H1 (cell line): ENCODE measurements around the gene SORCS3. TPM values are rescaled to one million over a fixed set of nuclear protein-coding genes. Genes with fewer than 3 reads are reported as not detected.
A peak's percentile ranks its signal among the peaks of the same experiment; 100 is the strongest.

Source experiments
- CTCF ChIA-PET: fragments of 300-600 bp; sonication (Branson Sonifier 250); formaldehyde crosslinking; loops from one replicate; lab custom pipeline; 2021; ENCODE audit not compliant: partially characterized antibody; lab: Charles Lee
- POLR2A ChIA-PET: fragments of 300-600 bp; sonication (Branson Sonifier 250); formaldehyde crosslinking; loops from one replicate; lab custom pipeline; 2021; ENCODE audit warnings: inconsistent platforms; ENCODE audit not compliant: partially characterized antibody; lab: Charles Lee
- DNase-seq, 2 experiments: peaks; one replicate each; pipeline versions ENCODE4 v3.0.0 to v3.0.0-alpha.2; 2010 to 2022; ENCODE audit warnings: low spot score in 2 of 2, low read depth in 1 of 2, mixed read lengths in 1 of 2
- FAIRE-seq: peaks from 2 replicates; lab custom pipeline; 2011; peaks lifted over from hg19 to GRCh38; lab: Jason Lieb, UNC
- H2AFZ ChIP-seq: 2 replicates; pipeline ENCODE4 v1.8.1; 2012; ENCODE audit warnings: low read length, inconsistent platforms
- H2AK5ac ChIP-seq: 2 replicates; pipeline ENCODE4 v1.6.1; 2013; ENCODE audit warnings: low read depth, low read length
- H2BK120ac ChIP-seq: replicated peaks from 2 replicates; pipeline ENCODE3; 2013; ENCODE audit warnings: low read depth, low read length, inconsistent platforms
- H2BK12ac ChIP-seq: 2 replicates; pipeline ENCODE4 v1.6.1; 2013; ENCODE audit warnings: low read depth, low read length
- H2BK15ac ChIP-seq: 2 replicates; pipeline ENCODE4 v1.6.1; 2013; ENCODE audit warnings: low read length
- H2BK20ac ChIP-seq: 2 replicates; pipeline ENCODE4 v1.6.1; 2013; ENCODE audit warnings: low read length
- H2BK5ac ChIP-seq: 2 replicates; pipeline ENCODE4 v1.6.1; 2013; ENCODE audit warnings: low read depth, low read length
- H3K14ac ChIP-seq: 2 replicates; pipeline ENCODE4 v1.6.1; 2013; ENCODE audit warnings: inconsistent platforms; ENCODE audit not compliant: insufficient read length
- H3K18ac ChIP-seq: 2 replicates; pipeline ENCODE4 v1.6.1; 2013; ENCODE audit warnings: low read length; ENCODE audit errors: extremely low read depth
- H3K23ac ChIP-seq: 2 replicates; pipeline ENCODE4 v1.6.1; 2013; ENCODE audit warnings: inconsistent platforms; ENCODE audit not compliant: insufficient read length
- H3K23me2 ChIP-seq: 2 replicates; pipeline ENCODE4 v1.6.1; 2013; ENCODE audit warnings: low read depth, low read length
- H3K27ac ChIP-seq: 2 replicates; pipeline ENCODE4 v1.6.1; 2011; ENCODE audit warnings: low read depth, low read length, inconsistent platforms
- H3K27me3 ChIP-seq, 4 experiments: replicated peaks in 1 of 4; 1 replicate in 1 of 4; 2 replicates in 3 of 4; pipeline versions ENCODE4 v1.6.1 to v1.8.1; 2011 to 2013; ENCODE audit warnings: low read length in 3 of 4, mild to moderate bottlenecking in 3 of 4, inconsistent platforms in 2 of 4, mixed read lengths in 2 of 4, moderate library complexity in 1 of 4; ENCODE audit not compliant: control insufficient read depth in 3 of 4, insufficient read depth in 3 of 4; ENCODE audit errors: extremely low read depth in 1 of 4
- H3K36me3 ChIP-seq, 4 experiments: 2 replicates each; pipeline versions ENCODE4 v1.6.1 to v1.8.1; 2011 to 2013; ENCODE audit warnings: mild to moderate bottlenecking in 4 of 4, low read length in 3 of 4, moderate library complexity in 2 of 4, control low read depth in 1 of 4, inconsistent platforms in 1 of 4; ENCODE audit not compliant: insufficient read depth in 4 of 4, control insufficient read depth in 2 of 4
- H3K4ac ChIP-seq: replicated peaks from 2 replicates; pipeline ENCODE3; 2013; ENCODE audit warnings: low read length, low read depth, mixed read lengths, inconsistent platforms; ENCODE audit not compliant: insufficient read length
- H3K4me1 ChIP-seq, 4 experiments: replicated peaks in 1 of 4; 1 replicate in 1 of 4; 2 replicates in 3 of 4; pipeline versions ENCODE4 v1.6.1 to v1.8.1; 2011 to 2013; ENCODE audit warnings: low read length in 3 of 4, inconsistent platforms in 2 of 4, mixed read lengths in 1 of 4; ENCODE audit not compliant: insufficient read depth in 4 of 4, control insufficient read depth in 3 of 4
- H3K4me2 ChIP-seq, 2 experiments: 2 replicates each; pipeline versions ENCODE4 v1.6.1 to v1.8.1; 2011 to 2013; ENCODE audit warnings: low read depth in 2 of 2, low read length in 2 of 2, control low read depth in 1 of 2, inconsistent platforms in 1 of 2, mild to moderate bottlenecking in 1 of 2; ENCODE audit not compliant: insufficient read depth in 1 of 2
- H3K4me3 ChIP-seq, 4 experiments: fragments of 200-600, 300-600 bp in 1 of 4; sonication (generic), shearing (Covaris generic), sonication (Bioruptor Twin) in 1 of 4; 2 replicates each; pipeline versions ENCODE4 v1.5.1 to v1.8.1; 2011 to 2016; ENCODE audit warnings: low read length in 4 of 4, low read depth in 3 of 4, control low read depth in 2 of 4, inconsistent platforms in 2 of 4, mild to moderate bottlenecking in 2 of 4, mixed read lengths in 1 of 4, moderate library complexity in 1 of 4; ENCODE audit not compliant: insufficient read depth in 2 of 4; ENCODE audit errors: extremely low read depth in 1 of 4
- H3K56ac ChIP-seq: replicated peaks from 2 replicates; pipeline ENCODE3; 2013; ENCODE audit warnings: low read depth, mild to moderate bottlenecking, mixed read lengths, low read length, inconsistent platforms; ENCODE audit not compliant: insufficient read length
- H3K79me1 ChIP-seq: 2 replicates; pipeline ENCODE4 v1.6.1; 2013; ENCODE audit warnings: low read depth, low read length, control low read depth
- H3K79me2 ChIP-seq, 2 experiments: 2 replicates each; pipeline versions ENCODE4 v1.6.1 to v1.8.1; 2012 to 2013; ENCODE audit warnings: low read length in 2 of 2, mild to moderate bottlenecking in 2 of 2, inconsistent platforms in 1 of 2; ENCODE audit not compliant: insufficient read depth in 2 of 2, control insufficient read depth in 1 of 2
- H3K9ac ChIP-seq, 4 experiments: replicated peaks in 1 of 4; 1 replicate in 1 of 4; 2 replicates in 3 of 4; pipeline versions ENCODE4 v1.6.1 to v1.8.1; 2011 to 2013; ENCODE audit warnings: low read depth in 3 of 4, low read length in 3 of 4, control low read depth in 2 of 4, mild to moderate bottlenecking in 2 of 4, moderate library complexity in 2 of 4, inconsistent platforms in 1 of 4; ENCODE audit errors: extremely low read depth in 1 of 4
- H3K9me3 ChIP-seq, 2 experiments: 2 replicates each; pipeline versions ENCODE4 v1.6.1 to v1.8.1; 2012 to 2013; ENCODE audit warnings: mild to moderate bottlenecking in 2 of 2, moderate library complexity in 2 of 2, control low read depth in 1 of 2, inconsistent platforms in 1 of 2, low read depth in 1 of 2, low read length in 1 of 2, mixed read lengths in 1 of 2; ENCODE audit not compliant: insufficient read depth in 2 of 2
- H4K20me1 ChIP-seq, 2 experiments: replicated peaks in 1 of 2; 2 replicates each; pipeline versions ENCODE3 to v1.8.1; 2011 to 2013; ENCODE audit warnings: inconsistent platforms in 2 of 2, low read length in 2 of 2, mild to moderate bottlenecking in 1 of 2; ENCODE audit not compliant: insufficient read depth in 2 of 2, control insufficient read depth in 1 of 2
- H4K5ac ChIP-seq: 2 replicates; pipeline ENCODE4 v1.6.1; 2013; ENCODE audit warnings: low read length, low read depth, mixed read lengths, inconsistent platforms; ENCODE audit not compliant: insufficient read length
- H4K8ac ChIP-seq: 2 replicates; pipeline ENCODE4 v1.8.0; 2013; ENCODE audit warnings: mild to moderate bottlenecking, moderate library complexity, low read length, inconsistent platforms; ENCODE audit not compliant: insufficient read depth; ENCODE audit errors: extremely low read depth
- H4K91ac ChIP-seq: replicated peaks from 2 replicates; pipeline ENCODE3; 2013; ENCODE audit warnings: low read length, mixed read lengths, inconsistent platforms; ENCODE audit not compliant: insufficient read length
- CTCF ChIP-seq, 3 experiments: IDR thresholded peaks; 1 replicate in 2 of 3; 2 replicates in 1 of 3; pipeline versions ENCODE4 v1.5.1 to v1.6.1; 2011; ENCODE audit warnings: low read length in 3 of 3, mild to moderate bottlenecking in 3 of 3, inconsistent platforms in 2 of 3, low read depth in 1 of 3, moderate library complexity in 1 of 3; ENCODE audit not compliant: insufficient read depth in 1 of 3; ENCODE audit errors: control extremely low read depth in 1 of 3
- RAD21 ChIP-seq, 2 experiments: IDR thresholded peaks in 1 of 2; conservative IDR thresholded peaks in 1 of 2; 2 replicates each; pipeline ENCODE4 v1.6.1; 2011; ENCODE audit warnings: low read depth in 2 of 2, low read length in 2 of 2, improper control_type of control experiment in 1 of 2, inconsistent platforms in 1 of 2, mild to moderate bottlenecking in 1 of 2, moderate library complexity in 1 of 2
- RXRA ChIP-seq: IDR thresholded peaks from 2 replicates; pipeline ENCODE4 v1.6.1; 2011; ENCODE audit warnings: low read depth, mild to moderate bottlenecking, low read length, moderate library complexity; ENCODE audit not compliant: insufficient read depth
- polyA plus RNA-seq, 7 experiments: library from polyadenylated mRNA; depleted of rRNA in 3 of 7; stranded (reverse) in 5 of 7; unstranded in 2 of 7; fragments of >200 nt in 5 of 7; fragments of 200-250 nt in 2 of 7; gene quantifications; 1 replicate in 5 of 7; 2 replicates in 1 of 7; 4 replicates in 1 of 7; pipeline versions ENCODE4 v1.2.1 to v1.2.3, GENCODE V29; 2011 to 2013; ENCODE audit warnings: missing spikeins in 2 of 7, mixed read lengths in 2 of 7
- total RNA-seq: library from RNA; stranded (reverse); fragmentation: NEBNext Ultra II Directional; extraction: Animal tissue kit (Norgen Biotek cat#: 25700); gene quantifications from 2 replicates; pipeline ENCODE4 v1.2.1, GENCODE V29; 2021

SORCS3 gene
- total and polyA plus RNA-seq, 2 of the 8 experiments (the other 6 are each of a cell fraction or from before 2014, with no cell fraction given), result 0.26 to 0.88 TPM

DNA sequence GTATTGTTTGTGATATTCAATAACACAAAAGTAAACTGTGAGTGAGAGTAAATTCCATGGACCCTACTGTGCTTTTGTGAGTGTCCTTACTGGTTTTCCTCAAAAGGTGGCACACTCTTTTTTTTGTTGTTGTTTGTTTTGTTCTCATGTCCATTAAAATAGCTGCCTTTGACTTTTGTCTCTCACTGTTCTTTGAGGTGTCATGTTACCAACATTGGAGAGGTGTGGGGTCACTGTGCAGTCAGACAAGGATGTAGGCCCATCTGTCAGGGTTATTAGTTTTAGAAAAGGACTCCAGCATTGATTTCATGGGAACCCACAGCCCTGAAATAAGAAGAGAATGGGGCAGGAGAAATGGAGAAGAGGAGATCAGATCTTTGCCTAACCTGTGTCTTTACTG is 383.1 kb downstream of the SORCS3 start:
- no peak overlapping the region for H4K5ac ChIP-seq
- peaks cover 0 to 18% (median 8%) of the 10 kb centered on the region in 4 experiments; a peak in 2 of 7 replicates for H3K4me1 ChIP-seq
- no peak overlapping the region for H2BK15ac ChIP-seq
- H3K9ac ChIP-seq, result no peak overlapping the region
- H2AK5ac ChIP-seq, result no peak overlapping the region
- no peak overlapping the region for H2BK5ac ChIP-seq
- H3K14ac ChIP-seq, result no peak overlapping the region
- no peak overlapping the region for H2BK120ac ChIP-seq
- no peak overlapping the region for H3K23ac ChIP-seq
- no peak overlapping the region; a peak in 1 of 8 replicates for H3K4me3 ChIP-seq
- no peaks in the 10 kb centered on the region for H3K27me3 ChIP-seq
- no peak overlapping the region for H4K8ac ChIP-seq
- DNase-seq (no peak), FAIRE-seq (peak; percentile 62)
- no peak overlapping the region for H3K18ac ChIP-seq
- no peak overlapping the region for H3K56ac ChIP-seq
- H3K9me3 ChIP-seq, result no peaks in the 10 kb centered on the region
- no peaks in the 10 kb centered on the region for H3K79me2 ChIP-seq
- H3K79me1 ChIP-seq, result no peaks in the 10 kb centered on the region
- no peak overlapping the region for H2BK20ac ChIP-seq
- no peak overlapping the region for H3K27ac ChIP-seq
- H4K20me1 ChIP-seq, result no peaks in the 10 kb centered on the region
- CTCF ChIA-PET, result interaction anchor here (0.6 to 1.8 kb wide), 6 partner anchors 14 to 409 kb away, joined by 3 to 6 read pairs (median 4); no protein-coding TSS in a partner anchor
- TF ChIP-seq RAD21 (IDR thresholded peaks at IDR 0.05 in 1 of 2, conservative IDR thresholded peaks at IDR 0.05 in 1 of 2; ENCODE audit: low read depth in 2 of 2, low read length in 2 of 2) (no peak), RXRA (no peak), CTCF (IDR thresholded peaks at IDR 0.05; ENCODE audit: control extremely low read depth in 1 of 3, insufficient read depth in 1 of 3, low read depth in 1 of 3, low read length in 3 of 3) (peak in 1 of 3 experiments; percentile 16; a peak in 1 of 4 replicates)
- peak overlapping the region; percentile 19 to 27; a peak in 2 of 4 replicates for H3K4me2 ChIP-seq
- H2AFZ ChIP-seq, result no peak overlapping the region
- POLR2A ChIA-PET, result no interaction called here
- H3K4ac ChIP-seq, result no peak overlapping the region
- H3K36me3 ChIP-seq, result no peaks in the 10 kb centered on the region
- no peaks in the 10 kb centered on the region; the same call in 1 of the 2 replicates for H3K23me2 ChIP-seq
- no peak overlapping the region for H4K91ac ChIP-seq
- H2BK12ac ChIP-seq, result no peak overlapping the region
